Liver (tissue), 9 donors: ENCODE results near the gene THSD7B. TPM values are rescaled to one million over a fixed set of nuclear protein-coding genes. Genes with fewer than 3 reads are reported as not detected.

Source experiments
- DNase-seq: peaks from one replicate; pipeline ENCODE4 v3.0.0-alpha.2; 2017; ENCODE audit warnings: low spot score
- H3K27ac ChIP-seq, 2 donors: one replicate each; pipeline ENCODE4 v1.7.0; 2013; ENCODE audit warnings: inconsistent platforms in 2 of 2, low read length in 2 of 2, control low read depth in 1 of 2, low read depth in 1 of 2, mild to moderate bottlenecking in 1 of 2
- H3K27me3 ChIP-seq, 4 donors: one replicate each; pipeline versions ENCODE4 v1.6.1 to v1.7.0; 2013; ENCODE audit warnings: low read length in 3 of 4, inconsistent platforms in 1 of 4, mild to moderate bottlenecking in 1 of 4, moderate library complexity in 1 of 4; ENCODE audit not compliant: control insufficient read depth in 4 of 4, insufficient read depth in 4 of 4
- H3K36me3 ChIP-seq, 4 donors: one replicate each; pipeline versions ENCODE4 v1.6.1 to v1.7.0; 2013; ENCODE audit warnings: low read length in 3 of 4, mild to moderate bottlenecking in 3 of 4, low read depth in 1 of 4, moderate library complexity in 1 of 4; ENCODE audit not compliant: control insufficient read depth in 4 of 4, insufficient read depth in 3 of 4
- H3K4me1 ChIP-seq, 4 donors: one replicate each; pipeline versions ENCODE4 v1.6.1 to v1.7.0; 2013; ENCODE audit warnings: low read length in 3 of 4, mild to moderate bottlenecking in 3 of 4, moderate library complexity in 1 of 4; ENCODE audit not compliant: control insufficient read depth in 4 of 4, insufficient read depth in 4 of 4
- H3K4me3 ChIP-seq, 3 donors: one replicate each; pipeline versions ENCODE4 v1.6.1 to v1.7.0; 2013; ENCODE audit warnings: low read length in 3 of 3, control low read depth in 1 of 3, low read depth in 1 of 3, mild to moderate bottlenecking in 1 of 3
- H3K9ac ChIP-seq, 2 donors: one replicate each; pipeline ENCODE4 v1.7.0; 2013; ENCODE audit warnings: low read length in 2 of 2, mild to moderate bottlenecking in 2 of 2, moderate library complexity in 2 of 2, control low read depth in 1 of 2, low read depth in 1 of 2
- H3K9me3 ChIP-seq, 4 donors: one replicate each; pipeline versions ENCODE4 v1.6.1 to v1.7.0; 2013; ENCODE audit warnings: low read length in 3 of 4; ENCODE audit not compliant: control insufficient read depth in 4 of 4
- CTCF ChIP-seq: fragments of 150-350 bp; IDR thresholded peaks from 2 replicates; pipeline ENCODE4 v1.5.1; 2017; ENCODE audit warnings: improper control_type of control experiment, low read depth, low read length; ENCODE audit not compliant: missing input control
- FOXA1 ChIP-seq: IDR thresholded peaks from 2 replicates; pipeline ENCODE4 v1.6.1; 2016; ENCODE audit warnings: antibody characterized with exemption
- GABPA ChIP-seq, 2 donors: IDR thresholded peaks in 1 of 2; conservative IDR thresholded peaks in 1 of 2; 2 replicates each; pipeline ENCODE4 v1.6.1; 2016; ENCODE audit warnings: antibody characterized with exemption in 2 of 2, mild to moderate bottlenecking in 1 of 2, moderate library complexity in 1 of 2
- HNF4A ChIP-seq, 2 donors: conservative IDR thresholded peaks; 2 replicates each; pipeline ENCODE4 v1.6.1; 2016; ENCODE audit warnings: antibody characterized with exemption in 2 of 2, mild to moderate bottlenecking in 2 of 2
- HNF4G ChIP-seq: IDR thresholded peaks from 2 replicates; pipeline ENCODE4 v1.6.1; 2016; ENCODE audit warnings: antibody characterized with exemption
- JUND ChIP-seq, 2 donors: IDR thresholded peaks; 2 replicates each; pipeline ENCODE4 v1.6.1; 2016; ENCODE audit warnings: antibody characterized with exemption in 2 of 2
- MAX ChIP-seq: IDR thresholded peaks from 2 replicates; pipeline ENCODE4 v1.6.1; 2016; ENCODE audit warnings: antibody characterized with exemption
- NR2F2 ChIP-seq: IDR thresholded peaks from 2 replicates; pipeline ENCODE4 v1.6.1; 2016; ENCODE audit warnings: antibody characterized with exemption
- RAD21 ChIP-seq, 2 donors: IDR thresholded peaks; 2 replicates each; pipeline ENCODE4 v1.6.1; 2016; ENCODE audit warnings: antibody characterized with exemption in 2 of 2, mild to moderate bottlenecking in 2 of 2
- RXRA ChIP-seq, 2 donors: IDR thresholded peaks; 2 replicates each; pipeline ENCODE4 v1.6.1; 2017 to 2018; ENCODE audit warnings: antibody characterized with exemption in 2 of 2, mild to moderate bottlenecking in 1 of 2
- SP1 ChIP-seq: IDR thresholded peaks from 2 replicates; pipeline ENCODE4 v1.6.1; 2018; ENCODE audit warnings: antibody characterized with exemption, mild to moderate bottlenecking
- YY1 ChIP-seq: IDR thresholded peaks from 2 replicates; pipeline ENCODE4 v1.6.1; 2016; ENCODE audit warnings: antibody characterized with exemption, mild to moderate bottlenecking
- ZBTB33 ChIP-seq: IDR thresholded peaks from 2 replicates; pipeline ENCODE4 v1.6.1; 2016; ENCODE audit warnings: antibody characterized with exemption
- WGBS: extraction: QIAGEN DNeasy Blood & Tissue Kit; methylation state at CpG from one replicate; pipeline ENCODE4 v1.1.7; 2013; 5-methylcytosine and 5-hydroxymethylcytosine counted together
- polyA plus RNA-seq, 2 donors: library from polyadenylated mRNA; stranded (reverse) in 1 of 2; unstranded in 1 of 2; fragments of 200-250 nt in 1 of 2; fragments of >200 nt in 1 of 2; fragmentation: Nextera tagmentation in 1 of 2; extraction: Ambion mirVana in 1 of 2; gene quantifications; one replicate each; pipeline versions ENCODE4 v1.2.1 to v1.2.3, GENCODE V29; 2013 to 2015
- total RNA-seq, 2 donors: library from RNA; depleted of rRNA; stranded (reverse); fragments of >200 nt; gene quantifications; one replicate each; pipeline ENCODE4 v1.2.3, GENCODE V29; 2014
- TF ChIP-seq, protein P1 (sequence below): IDR thresholded peaks from 2 replicates; pipeline ENCODE4 v1.6.1; 2016; ENCODE audit warnings: antibody characterized with exemption
- TF ChIP-seq, protein P2 (sequence below): IDR thresholded peaks from 2 replicates; pipeline ENCODE4 v1.6.1; 2016; ENCODE audit warnings: antibody characterized with exemption, mild to moderate bottlenecking
- donor health status: healthy.
- donor health status: healthy.
- donor health status: healthy.
- donor health status: healthy.
- donor health status: healthy.

The THSD7B gene
- total and polyA plus RNA-seq, 4 donors, result 0.01 to 0.75 (median 0.42) TPM; not detected in 1

GRCh38 chr2:136858656-136859055 is 93.3 kb downstream of the THSD7B start:
- TF ChIP-seq RXRA (IDR thresholded peaks at IDR 0.05), result no peak
- no peak for TF ChIP-seq ZBTB33
- H3K27ac ChIP-seq, result no peak overlapping the region
- H3K4me3 ChIP-seq, result no peak overlapping the region
- H3K9me3 ChIP-seq, result no peaks in the 10 kb centered on the region
- no peaks in the 10 kb centered on the region for H3K36me3 ChIP-seq
- no peak for DNase-seq
- H3K4me1 ChIP-seq, result no peaks in the 10 kb centered on the region
- H3K9ac ChIP-seq, result no peak overlapping the region
- no peaks in the 10 kb centered on the region for H3K27me3 ChIP-seq
- 66% methylated on average over 7 of the region's 7 CpGs for WGBS

- H3K36me3 ChIP-seq, result no peaks in the 10 kb centered on the region
- TF ChIP-seq HNF4G (no peak), HNF4A (conservative IDR thresholded peaks at IDR 0.05) (no peak), MAX (no peak), YY1 (no peak), JUND (IDR thresholded peaks at IDR 0.05) (no peak), CTCF (no peak), GABPA (IDR thresholded peaks at IDR 0.05 in 1 of 2, conservative IDR thresholded peaks at IDR 0.05 in 1 of 2) (no peak), SP1 (no peak), RXRA (IDR thresholded peaks at IDR 0.05) (no peak), NR2F2 (no peak), FOXA1 (no peak), RAD21 (IDR thresholded peaks at IDR 0.05) (no peak)
- TF ChIP-seq, protein P1, sequence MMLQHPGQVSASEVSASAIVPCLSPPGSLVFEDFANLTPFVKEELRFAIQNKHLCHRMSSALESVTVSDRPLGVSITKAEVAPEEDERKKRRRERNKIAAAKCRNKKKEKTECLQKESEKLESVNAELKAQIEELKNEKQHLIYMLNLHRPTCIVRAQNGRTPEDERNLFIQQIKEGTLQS, result no peak
- TF ChIP-seq, protein P2, sequence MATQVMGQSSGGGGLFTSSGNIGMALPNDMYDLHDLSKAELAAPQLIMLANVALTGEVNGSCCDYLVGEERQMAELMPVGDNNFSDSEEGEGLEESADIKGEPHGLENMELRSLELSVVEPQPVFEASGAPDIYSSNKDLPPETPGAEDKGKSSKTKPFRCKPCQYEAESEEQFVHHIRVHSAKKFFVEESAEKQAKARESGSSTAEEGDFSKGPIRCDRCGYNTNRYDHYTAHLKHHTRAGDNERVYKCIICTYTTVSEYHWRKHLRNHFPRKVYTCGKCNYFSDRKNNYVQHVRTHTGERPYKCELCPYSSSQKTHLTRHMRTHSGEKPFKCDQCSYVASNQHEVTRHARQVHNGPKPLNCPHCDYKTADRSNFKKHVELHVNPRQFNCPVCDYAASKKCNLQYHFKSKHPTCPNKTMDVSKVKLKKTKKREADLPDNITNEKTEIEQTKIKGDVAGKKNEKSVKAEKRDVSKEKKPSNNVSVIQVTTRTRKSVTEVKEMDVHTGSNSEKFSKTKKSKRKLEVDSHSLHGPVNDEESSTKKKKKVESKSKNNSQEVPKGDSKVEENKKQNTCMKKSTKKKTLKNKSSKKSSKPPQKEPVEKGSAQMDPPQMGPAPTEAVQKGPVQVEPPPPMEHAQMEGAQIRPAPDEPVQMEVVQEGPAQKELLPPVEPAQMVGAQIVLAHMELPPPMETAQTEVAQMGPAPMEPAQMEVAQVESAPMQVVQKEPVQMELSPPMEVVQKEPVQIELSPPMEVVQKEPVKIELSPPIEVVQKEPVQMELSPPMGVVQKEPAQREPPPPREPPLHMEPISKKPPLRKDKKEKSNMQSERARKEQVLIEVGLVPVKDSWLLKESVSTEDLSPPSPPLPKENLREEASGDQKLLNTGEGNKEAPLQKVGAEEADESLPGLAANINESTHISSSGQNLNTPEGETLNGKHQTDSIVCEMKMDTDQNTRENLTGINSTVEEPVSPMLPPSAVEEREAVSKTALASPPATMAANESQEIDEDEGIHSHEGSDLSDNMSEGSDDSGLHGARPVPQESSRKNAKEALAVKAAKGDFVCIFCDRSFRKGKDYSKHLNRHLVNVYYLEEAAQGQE, result no peak
- H3K9ac ChIP-seq, result no peak overlapping the region
- H3K4me1 ChIP-seq, result no peaks in the 10 kb centered on the region
- no peaks in the 10 kb centered on the region for H3K9me3 ChIP-seq
- 58% methylated on average over 2 of the region's 2 CpGs for WGBS
- no peak overlapping the region for H3K4me3 ChIP-seq
- DNase-seq, result no peak
- H3K27me3 ChIP-seq, result no peaks in the 10 kb centered on the region
- H3K27ac ChIP-seq, result no peak overlapping the region
Measured at GRCh38 chr2:136860443-136860958, 95.2 kb downstream of the THSD7B start.
